Fibroblast of pulmonary artery (primary cell): Measurements from ENCODE around the gene UBXN1.
"Not testable (repeated sequence)": the region's sequence is repeated elsewhere in the genome, so short reads cannot be mapped to it uniquely, and the experiment has no call there.

ENCODE experiments used
- DNase-seq: peaks from one replicate; pipeline ENCODE4 v3.0.0-alpha.2; 2010; ENCODE audit warnings: low read depth
- H3K4me3 ChIP-seq: replicated peaks from 2 replicates; pipeline ENCODE4 v1.5.1; 2011; ENCODE audit warnings: low read depth, mild to moderate bottlenecking, control low read depth, low read length, moderate library complexity
- TF ChIP-seq, protein P1 (sequence below): IDR thresholded peaks from 2 replicates; pipeline ENCODE4 v1.5.1; 2011; ENCODE audit warnings: mild to moderate bottlenecking, control low read depth, low read length, inconsistent platforms; ENCODE audit errors: missing control alignments

The UBXN1 gene

GRCh38 chr11:62665075-62665598 lies 13.7 kb downstream of the UBXN1 start, which contains the start of the genes C11orf98 and CSKMT:
Gene C11orf98 (minus strand): TSS chr11:62665210. CDS start chr11:62665169, 41 bp downstream.
Gene CSKMT (plus strand): TSS chr11:62665312. CDS start chr11:62665880, 568 bp downstream.
- DNase-seq = peak; percentile 94
- TF ChIP-seq, protein P1, sequence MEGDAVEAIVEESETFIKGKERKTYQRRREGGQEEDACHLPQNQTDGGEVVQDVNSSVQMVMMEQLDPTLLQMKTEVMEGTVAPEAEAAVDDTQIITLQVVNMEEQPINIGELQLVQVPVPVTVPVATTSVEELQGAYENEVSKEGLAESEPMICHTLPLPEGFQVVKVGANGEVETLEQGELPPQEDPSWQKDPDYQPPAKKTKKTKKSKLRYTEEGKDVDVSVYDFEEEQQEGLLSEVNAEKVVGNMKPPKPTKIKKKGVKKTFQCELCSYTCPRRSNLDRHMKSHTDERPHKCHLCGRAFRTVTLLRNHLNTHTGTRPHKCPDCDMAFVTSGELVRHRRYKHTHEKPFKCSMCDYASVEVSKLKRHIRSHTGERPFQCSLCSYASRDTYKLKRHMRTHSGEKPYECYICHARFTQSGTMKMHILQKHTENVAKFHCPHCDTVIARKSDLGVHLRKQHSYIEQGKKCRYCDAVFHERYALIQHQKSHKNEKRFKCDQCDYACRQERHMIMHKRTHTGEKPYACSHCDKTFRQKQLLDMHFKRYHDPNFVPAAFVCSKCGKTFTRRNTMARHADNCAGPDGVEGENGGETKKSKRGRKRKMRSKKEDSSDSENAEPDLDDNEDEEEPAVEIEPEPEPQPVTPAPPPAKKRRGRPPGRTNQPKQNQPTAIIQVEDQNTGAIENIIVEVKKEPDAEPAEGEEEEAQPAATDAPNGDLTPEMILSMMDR = no peak
- H3K4me3 ChIP-seq = peak within 1 kb of the TSS; percentile 75

DNA sequence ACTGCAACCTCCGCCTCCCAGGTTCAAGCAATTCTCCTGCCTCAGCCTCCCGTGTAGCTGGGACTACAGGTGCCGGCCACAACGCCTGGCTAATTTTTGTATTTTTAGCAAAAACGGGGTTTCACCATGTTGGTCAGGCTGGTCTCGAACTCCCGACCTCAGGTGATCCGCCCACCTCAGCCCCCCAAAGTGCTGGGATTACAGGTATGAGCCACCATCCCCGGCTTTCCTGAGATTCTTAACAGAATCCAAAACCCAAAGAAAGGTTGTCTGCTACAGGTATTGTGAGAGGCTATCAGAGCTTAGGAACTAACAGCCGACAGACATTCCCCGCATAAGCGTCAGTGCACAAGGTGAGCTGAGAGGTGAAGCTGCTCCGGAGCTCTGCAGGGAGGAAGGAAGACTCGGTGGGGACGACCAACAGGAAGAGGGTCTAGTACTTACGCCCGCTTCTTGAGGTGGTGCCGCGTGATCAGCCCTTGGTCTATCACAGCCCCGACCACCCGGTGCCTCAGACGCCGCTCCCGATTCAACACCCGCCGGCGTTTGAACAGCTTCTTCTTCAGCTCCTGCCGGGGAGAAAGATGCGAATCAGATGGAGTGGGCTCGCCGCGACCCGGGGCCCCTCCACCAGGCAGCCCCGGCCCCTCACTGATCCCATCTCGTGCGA lies 14.3 kb downstream of the UBXN1 start:
- DNase-seq = peak; percentile 48
- H3K4me3 ChIP-seq = peak overlapping the region; percentile 75

DNA sequence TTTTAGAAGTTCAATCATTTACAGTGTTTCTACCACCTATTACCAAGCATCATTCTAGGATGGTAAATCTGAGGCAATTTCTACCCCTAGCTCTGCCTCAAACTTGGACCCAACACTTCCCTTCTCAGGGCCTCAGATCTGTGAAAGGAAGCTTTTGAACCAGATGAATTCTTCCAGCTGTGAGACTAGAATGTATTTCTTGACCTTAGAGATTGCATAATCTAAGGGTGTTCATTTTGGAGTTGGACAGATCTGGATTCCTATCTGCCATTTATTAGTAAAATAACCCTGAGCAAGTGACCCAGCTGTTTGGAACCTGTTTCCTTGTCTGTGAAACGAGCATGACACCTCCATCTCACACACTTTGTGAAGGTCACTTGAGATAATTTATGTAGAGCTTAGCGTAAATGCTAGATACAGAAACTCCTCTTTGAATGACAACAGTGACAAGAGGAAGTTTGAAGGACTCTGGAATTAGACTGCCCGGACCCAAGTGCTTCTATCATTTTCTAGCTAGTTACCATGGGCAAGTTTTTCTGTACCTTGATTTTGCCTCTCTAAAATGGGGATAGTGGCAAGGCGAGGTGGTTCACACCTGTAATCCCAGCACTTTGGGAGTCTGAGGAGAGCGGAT lies 22.0 kb downstream of the UBXN1 start:
- H3K4me3 ChIP-seq = no peak overlapping the region
- DNase-seq = peak; percentile 18
- TF ChIP-seq, protein P1 = no peak

More for the DNA sequence above, 14.3 kb downstream of the UBXN1 start:
- TF ChIP-seq, protein P1 = no peak

DNA sequence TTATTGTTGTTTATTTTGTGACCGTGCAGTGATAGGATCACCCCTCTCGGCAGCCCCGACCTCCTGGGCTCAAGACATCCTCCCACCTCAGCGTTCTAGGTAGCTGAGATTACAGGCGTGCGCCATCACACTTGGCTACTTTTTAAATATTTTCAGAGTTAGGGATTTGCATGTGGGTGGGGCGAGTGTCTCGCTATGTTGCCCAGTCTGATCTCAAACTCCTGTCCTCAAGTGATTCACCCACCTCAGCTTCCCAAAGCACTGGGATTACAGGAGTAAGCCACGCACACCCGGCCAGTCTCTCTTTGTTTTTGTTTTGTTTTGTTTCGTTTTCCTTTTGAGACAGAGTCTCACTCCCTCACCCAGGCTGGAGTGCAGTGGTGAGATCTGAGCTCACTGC lies 24.6 kb downstream of the UBXN1 start:
- TF ChIP-seq, protein P1 = no peak
- DNase-seq = no peak
- no peak overlapping the region for H3K4me3 ChIP-seq

- peak overlapping the region; percentile 92 for H3K4me3 ChIP-seq
- TF ChIP-seq, protein P1 = no peak
- DNase-seq = no peak
Measured at GRCh38 chr11:62652161-62653006, 26.5 kb downstream of the UBXN1 start.

GRCh38 chr11:62650283-62650682 lies 28.6 kb downstream of the UBXN1 start:
- H3K4me3 ChIP-seq, DNase-seq: not testable (repeated sequence)

GRCh38 chr11:62649486-62649885 lies 29.4 kb downstream of the UBXN1 start:
- TF ChIP-seq, protein P1 = no peak
- H3K4me3 ChIP-seq = no peak overlapping the region
- DNase-seq = no peak
